Heart left ventricle (tissue), 13 donors: Measurements from ENCODE around the gene MTNR1B.

Source experiments
- CTCF ChIP-seq, 12 donors: fragments of 200-600 bp; sonication (generic) in 4 of 12; IDR thresholded peaks; one replicate each; pipeline versions ENCODE4 v1.5.0 to v1.8.0; 2018 to 2022; ENCODE audit warnings: antibody characterized with exemption in 12 of 12, mild to moderate bottlenecking in 5 of 12
- POLR2A ChIP-seq, 2 donors: fragments of 450-650 bp; IDR thresholded peaks; one replicate each; pipeline ENCODE4 v1.6.1; 2017; ENCODE audit warnings: antibody characterized with exemption in 2 of 2, mild to moderate bottlenecking in 2 of 2, moderate library complexity in 2 of 2
- donor health status: ischemic (EF 13 %, LVEDD 7.1; RV severe dilation, severe dysfunction).
- donor health status: DM: no; HTN: yes; CAD: no.
- donor health status: DM: no; HTN: no; CAD: no.
- donor health status: ischemic (EF 25% LVEDD 6.9; RV normal size, moderate dysfunction).
- donor health status: ischemic (EF 25% LVEDD 5.7; RV mildly dilated, moderate dysfunction).
- donor health status: ischemic (EF 35%, LVEDD 5.7; RV mildly dilated, moderate dysfunction).
- donor health status: nonischemic (EF 11% LVEDD 7.7; RV severe dilation, severe dysfunction).
- donor health status: DM: yes; HTN: yes; CAD: no.
- donor health status: PGD.
- donor health status: ischemic (EF 29% LVEDD 5.4; RV normal size, mild dysfunction).
- donor health status: nonischemic (EF 23%, LVEDD 6.1; RV moderate dilation, normal function).

- TF ChIP-seq CTCF (IDR thresholded peaks at IDR 0.05) (no peak), POLR2A (IDR thresholded peaks at IDR 0.05) (no peak)
Measured at GRCh38 chr11:92946707-92947106, 22.7 kb upstream of the MTNR1B start.
